ENCODE measurements around the gene RPL18. TPM values are rescaled to one million over a fixed set of nuclear protein-coding genes. Genes with fewer than 3 reads are reported as not detected.

RPL18 gene
- total and polyA plus RNA-seq, 8 donors, result 1,028 to 1,744 (median 1,547) TPM

GRCh38 chr19:48575931-48576622 is 42.9 kb downstream of the RPL18 start:
- DNase-seq (no peak), ATAC-seq (no peak)
- Histone ChIP-seq H3K4me3 (no peak overlapping the region), H3K9me3 (no peaks in the 10 kb centered on the region), H3K4me1 (no peaks in the 10 kb centered on the region), H3K36me3 (no peaks in the 10 kb centered on the region), H3K27me3 (no peaks in the 10 kb centered on the region), H3K27ac (no peak overlapping the region)
- intact Hi-C loops (cut with DNase I), result no loop called here
- no peak for TF ChIP-seq CTCF (IDR thresholded peaks at IDR 0.05)

- Histone ChIP-seq H3K4me3 (no peak overlapping the region), H3K27me3 (peaks cover 0 to 17% of the 10 kb centered on the region in 2 donors), H3K27ac (no peak overlapping the region), H3K9me3 (no peaks in the 10 kb centered on the region), H3K4me1 (peaks cover under 1 to 6% of the 10 kb centered on the region in 2 donors), H3K36me3 (no peaks in the 10 kb centered on the region)
- ATAC-seq, result no peak
- DNase-seq, result peak in 1 of 4 donors; percentile 43
- no peak for TF ChIP-seq CTCF (IDR thresholded peaks at IDR 0.05)
- intact Hi-C loops (cut with DNase I), result no loop called here
These were observed 45.8 kb downstream of the RPL18 start for GRCh38 chr19:48573163-48573505.

GRCh38 chr19:48571378-48572162 is 47.4 kb downstream of the RPL18 start:
- ATAC-seq (peak; percentile 68), DNase-seq (peak in 2 of 4 donors; percentile 71 to 72)
- Histone ChIP-seq H3K36me3 (no peaks in the 10 kb centered on the region), H3K27ac (no peak overlapping the region), H3K9me3 (no peaks in the 10 kb centered on the region), H3K27me3 (peaks cover 0 to 22% of the 10 kb centered on the region in 2 donors), H3K4me3 (no peak overlapping the region), H3K4me1 (peaks cover 4 to 18% of the 10 kb centered on the region in 2 donors)
- TF ChIP-seq CTCF (IDR thresholded peaks at IDR 0.05), result no peak
- intact Hi-C loops (cut with DNase I), result no loop called here

GRCh38 chr19:48569814-48570213 is 49.2 kb downstream of the RPL18 start:
- no peaks in the 10 kb centered on the region for H3K36me3 ChIP-seq
- no peak for DNase-seq
- no peaks in the 10 kb centered on the region for H3K9me3 ChIP-seq
- TF ChIP-seq CTCF (IDR thresholded peaks at IDR 0.05), result no peak
- intact Hi-C loops (cut with DNase I), result no loop called here
- no peak overlapping the region for H3K4me3 ChIP-seq
- H3K27ac ChIP-seq, result no peak overlapping the region
- ATAC-seq, result no peak
- H3K27me3 ChIP-seq, result peaks cover 0 to 22% of the 10 kb centered on the region in 2 donors
- H3K4me1 ChIP-seq, result peaks cover 4 to 18% of the 10 kb centered on the region in 2 donors

- H3K4me1 ChIP-seq, result peaks cover 4 to 18% of the 10 kb centered on the region in 2 donors
- ATAC-seq (peak; percentile 92), DNase-seq (peak in 3 of 4 donors; percentile 57 to 91 (median 87))
- TF ChIP-seq CTCF (IDR thresholded peaks at IDR 0.05), result no peak
- no peaks in the 10 kb centered on the region for H3K36me3 ChIP-seq
- H3K27ac ChIP-seq, result peak overlapping the region; percentile 45 to 54
- no peaks in the 10 kb centered on the region for H3K9me3 ChIP-seq
- H3K4me3 ChIP-seq, result no peak overlapping the region
- intact Hi-C loops (cut with DNase I), result no loop called here
- H3K27me3 ChIP-seq, result peaks cover 0 to 22% of the 10 kb centered on the region in 2 donors
These were observed 50.6 kb downstream of the RPL18 start for GRCh38 chr19:48568345-48568886.
